Measurements from ENCODE around the gene PRRT4. TPM values are rescaled to one million over a fixed set of nuclear protein-coding genes. Genes with fewer than 3 reads are reported as not detected.

Gene PRRT4
- total and polyA plus RNA-seq, 4 donors: 0.13 to 0.14 TPM; not detected in 2

GRCh38 chr7:128391805-128392204, 30.3 kb upstream of the PRRT4 start:
- no peak overlapping the region for H3K9ac ChIP-seq (ENCODE audit: low read depth in 1 of 2, low read length in 2 of 2)
- no peaks in the 10 kb centered on the region for H3K27me3 ChIP-seq (ENCODE audit: control insufficient read depth in 4 of 4, insufficient read depth in 4 of 4, low read length in 3 of 4)
- WGBS: 95% methylated on average over 7 of the region's 7 CpGs
- peaks cover 0 to 4% (median 0%) of the 10 kb centered on the region in 4 donors for H3K36me3 ChIP-seq (ENCODE audit: control insufficient read depth in 4 of 4, insufficient read depth in 3 of 4, low read depth in 1 of 4, low read length in 3 of 4)
- no peak overlapping the region for H3K4me3 ChIP-seq (ENCODE audit: low read depth in 1 of 3, low read length in 3 of 3)
- TF ChIP-seq, protein P1, sequence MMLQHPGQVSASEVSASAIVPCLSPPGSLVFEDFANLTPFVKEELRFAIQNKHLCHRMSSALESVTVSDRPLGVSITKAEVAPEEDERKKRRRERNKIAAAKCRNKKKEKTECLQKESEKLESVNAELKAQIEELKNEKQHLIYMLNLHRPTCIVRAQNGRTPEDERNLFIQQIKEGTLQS (IDR thresholded peaks at IDR 0.05): no peak
- TF ChIP-seq FOXA1 (IDR thresholded peaks at IDR 0.05) (no peak), ZBTB33 (IDR thresholded peaks at IDR 0.05) (no peak), GABPA (IDR thresholded peaks at IDR 0.05 in 1 of 2, conservative IDR thresholded peaks at IDR 0.05 in 1 of 2) (no peak), JUND (IDR thresholded peaks at IDR 0.05) (no peak), HNF4G (IDR thresholded peaks at IDR 0.05) (no peak), RAD21 (IDR thresholded peaks at IDR 0.05) (no peak), TAF1 (conservative IDR thresholded peaks at IDR 0.05) (no peak), YY1 (IDR thresholded peaks at IDR 0.05) (no peak), EGR1 (IDR thresholded peaks at IDR 0.05; ENCODE audit: low read depth in 2 of 2) (no peak), HNF4A (conservative IDR thresholded peaks at IDR 0.05) (no peak), NR2F2 (IDR thresholded peaks at IDR 0.05) (no peak), FOXA2 (IDR thresholded peaks at IDR 0.05) (no peak), RXRA (IDR thresholded peaks at IDR 0.05) (no peak), SP1 (IDR thresholded peaks at IDR 0.05) (no peak), MAX (IDR thresholded peaks at IDR 0.05) (no peak)
- TF ChIP-seq, protein P2, sequence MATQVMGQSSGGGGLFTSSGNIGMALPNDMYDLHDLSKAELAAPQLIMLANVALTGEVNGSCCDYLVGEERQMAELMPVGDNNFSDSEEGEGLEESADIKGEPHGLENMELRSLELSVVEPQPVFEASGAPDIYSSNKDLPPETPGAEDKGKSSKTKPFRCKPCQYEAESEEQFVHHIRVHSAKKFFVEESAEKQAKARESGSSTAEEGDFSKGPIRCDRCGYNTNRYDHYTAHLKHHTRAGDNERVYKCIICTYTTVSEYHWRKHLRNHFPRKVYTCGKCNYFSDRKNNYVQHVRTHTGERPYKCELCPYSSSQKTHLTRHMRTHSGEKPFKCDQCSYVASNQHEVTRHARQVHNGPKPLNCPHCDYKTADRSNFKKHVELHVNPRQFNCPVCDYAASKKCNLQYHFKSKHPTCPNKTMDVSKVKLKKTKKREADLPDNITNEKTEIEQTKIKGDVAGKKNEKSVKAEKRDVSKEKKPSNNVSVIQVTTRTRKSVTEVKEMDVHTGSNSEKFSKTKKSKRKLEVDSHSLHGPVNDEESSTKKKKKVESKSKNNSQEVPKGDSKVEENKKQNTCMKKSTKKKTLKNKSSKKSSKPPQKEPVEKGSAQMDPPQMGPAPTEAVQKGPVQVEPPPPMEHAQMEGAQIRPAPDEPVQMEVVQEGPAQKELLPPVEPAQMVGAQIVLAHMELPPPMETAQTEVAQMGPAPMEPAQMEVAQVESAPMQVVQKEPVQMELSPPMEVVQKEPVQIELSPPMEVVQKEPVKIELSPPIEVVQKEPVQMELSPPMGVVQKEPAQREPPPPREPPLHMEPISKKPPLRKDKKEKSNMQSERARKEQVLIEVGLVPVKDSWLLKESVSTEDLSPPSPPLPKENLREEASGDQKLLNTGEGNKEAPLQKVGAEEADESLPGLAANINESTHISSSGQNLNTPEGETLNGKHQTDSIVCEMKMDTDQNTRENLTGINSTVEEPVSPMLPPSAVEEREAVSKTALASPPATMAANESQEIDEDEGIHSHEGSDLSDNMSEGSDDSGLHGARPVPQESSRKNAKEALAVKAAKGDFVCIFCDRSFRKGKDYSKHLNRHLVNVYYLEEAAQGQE (IDR thresholded peaks at IDR 0.05): no peak
- DNase-seq (ENCODE audit: low spot score): no peak
- H3K4me1 ChIP-seq (ENCODE audit: control insufficient read depth in 4 of 4, insufficient read depth in 4 of 4, low read length in 3 of 4): no peaks in the 10 kb centered on the region
- H3K9me3 ChIP-seq (ENCODE audit: control insufficient read depth in 4 of 4, low read length in 3 of 4): no peaks in the 10 kb centered on the region
- H3K27ac ChIP-seq (ENCODE audit: low read depth in 1 of 2, low read length in 2 of 2): no peak overlapping the region

DNA sequence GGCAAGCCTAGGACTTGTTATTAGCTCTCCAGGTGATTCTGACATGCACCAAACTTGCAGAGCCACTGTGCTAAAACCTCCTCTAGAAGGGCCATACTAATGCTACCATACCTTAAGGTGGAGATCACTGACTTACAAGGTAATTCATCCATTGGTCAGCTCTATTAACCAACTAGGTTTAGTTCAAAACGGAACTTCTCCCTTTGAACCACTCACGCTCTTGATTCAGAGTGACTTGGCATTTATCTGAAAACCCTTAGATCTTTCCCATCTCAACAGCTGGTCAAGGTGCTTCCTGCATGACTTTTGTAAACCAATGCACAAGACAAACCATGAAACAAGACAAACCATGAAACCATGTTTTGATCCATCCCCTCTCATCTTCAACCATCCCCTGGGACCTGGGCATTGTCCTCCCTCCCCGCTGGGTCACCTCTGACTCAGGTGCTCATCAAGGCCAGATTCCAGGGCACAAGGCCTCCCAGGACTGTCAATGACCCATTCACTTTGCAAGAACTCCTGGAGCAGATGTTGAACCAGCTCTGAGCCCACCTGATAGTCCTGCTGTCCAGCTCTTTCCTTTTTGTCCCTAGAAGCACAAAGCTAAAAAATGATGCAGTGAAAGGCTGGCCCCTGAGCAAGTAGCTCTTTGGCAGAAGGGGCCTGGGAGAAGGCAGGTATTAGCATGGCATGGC, 29.5 kb upstream of the PRRT4 start:
- peaks cover 0 to 4% (median 0%) of the 10 kb centered on the region in 4 donors for H3K36me3 ChIP-seq (ENCODE audit: control insufficient read depth in 4 of 4, insufficient read depth in 3 of 4, low read depth in 1 of 4, low read length in 3 of 4)
- no peak overlapping the region for H3K9ac ChIP-seq (ENCODE audit: low read depth in 1 of 2, low read length in 2 of 2)
- H3K27me3 ChIP-seq (ENCODE audit: control insufficient read depth in 4 of 4, insufficient read depth in 4 of 4, low read length in 3 of 4): no peaks in the 10 kb centered on the region
- TF ChIP-seq, protein P1 (IDR thresholded peaks at IDR 0.05): no peak
- no peak for DNase-seq (ENCODE audit: low spot score)
- no peak overlapping the region for H3K4me3 ChIP-seq (ENCODE audit: low read depth in 1 of 3, low read length in 3 of 3)
- H3K9me3 ChIP-seq (ENCODE audit: control insufficient read depth in 4 of 4, low read length in 3 of 4): no peaks in the 10 kb centered on the region
- no peak overlapping the region for H3K27ac ChIP-seq (ENCODE audit: low read depth in 1 of 2, low read length in 2 of 2)
- H3K4me1 ChIP-seq (ENCODE audit: control insufficient read depth in 4 of 4, insufficient read depth in 4 of 4, low read length in 3 of 4): no peaks in the 10 kb centered on the region
- WGBS: 85% methylated on average over 3 of the region's 3 CpGs

Measured in liver (tissue), 9 donors.